GM19463 (cell line): ENCODE data around the gene ERICH2.
"Not testable (repeated sequence)": the region's sequence is repeated elsewhere in the genome, so short reads cannot be mapped to it uniquely, and the experiment has no call there.

Source experiments
- ATAC-seq: cut with Tn5 transposase; IDR thresholded peaks from one replicate; pipeline ENCODE4 v1.9.1; 2021; ENCODE audit warnings: mild to moderate bottlenecking, moderate library complexity; ENCODE audit not compliant: unreplicated experiment

ERICH2 gene

GRCh38 chr2:170770008-170770605 lies at the start of gene ERICH2:
ERICH2 (plus strand) TSS chr2:170770378; CDS start chr2:170770682, 304 bp downstream.
- ATAC-seq, result peak; percentile 57

- ATAC-seq, result no peak
Observed at GRCh38 chr2:170721678-170722077, 48.5 kb upstream of the ERICH2 start.

GRCh38 chr2:170722301-170722700 lies 47.9 kb upstream of the ERICH2 start:
- no peak for ATAC-seq

- ATAC-seq, result no peak
Observed at GRCh38 chr2:170723446-170723958, 46.7 kb upstream of the ERICH2 start.

- no peak for ATAC-seq
Observed at GRCh38 chr2:170733798-170734600, 36.2 kb upstream of the ERICH2 start.

GRCh38 chr2:170734601-170735000 lies 35.6 kb upstream of the ERICH2 start:
- not testable (repeated sequence) for ATAC-seq

GRCh38 chr2:170736628-170737027 lies 33.5 kb upstream of the ERICH2 start:
- ATAC-seq, result no peak

GRCh38 chr2:170737406-170737805 lies 32.8 kb upstream of the ERICH2 start:
- no peak for ATAC-seq

GRCh38 chr2:170737821-170738220 lies 32.4 kb upstream of the ERICH2 start:
- no peak for ATAC-seq

- ATAC-seq, result no peak
Observed at GRCh38 chr2:170739048-170739447, 31.1 kb upstream of the ERICH2 start.

- ATAC-seq, result no peak
Observed at GRCh38 chr2:170739507-170740046, 30.6 kb upstream of the ERICH2 start.

GRCh38 chr2:170740660-170741059 lies 29.5 kb upstream of the ERICH2 start:
- no peak for ATAC-seq

- no peak for ATAC-seq
Observed at GRCh38 chr2:170742000-170742399, 28.2 kb upstream of the ERICH2 start.

GRCh38 chr2:170742896-170743529 lies 27.2 kb upstream of the ERICH2 start:
- ATAC-seq, result no peak

GRCh38 chr2:170743530-170744239 lies 26.5 kb upstream of the ERICH2 start:
- no peak for ATAC-seq

GRCh38 chr2:170744248-170745002 lies 25.8 kb upstream of the ERICH2 start:
- no peak for ATAC-seq

- no peak for ATAC-seq
Observed at GRCh38 chr2:170745305-170745704, 24.9 kb upstream of the ERICH2 start.

- ATAC-seq, result no peak
Observed at GRCh38 chr2:170747921-170748320, 22.3 kb upstream of the ERICH2 start.

- ATAC-seq, result not testable (repeated sequence)
Observed at GRCh38 chr2:170751555-170751954, 18.6 kb upstream of the ERICH2 start.

- ATAC-seq, result no peak
Observed at GRCh38 chr2:170761572-170761971, 8.6 kb upstream of the ERICH2 start.
